CD4-positive, alpha-beta memory T cell (primary cell): ENCODE measurements around the gene PRXL2A. TPM values are rescaled to one million over a fixed set of nuclear protein-coding genes. Genes with fewer than 3 reads are reported as not detected.
"Not testable (repeated sequence)": the region's sequence is repeated elsewhere in the genome, so short reads cannot be mapped to it uniquely, and the experiment has no call there.

Source experiments
- CTCF ChIA-PET: fragments of 350-600 bp; sonication (Branson Sonifier 250); formaldehyde crosslinking; loops from one replicate; lab custom pipeline; 2021; ENCODE audit warnings: inconsistent platforms; ENCODE audit not compliant: partially characterized antibody; lab: Charles Lee
- POLR2A ChIA-PET: fragments of 350-600 bp; sonication (Branson Sonifier 250); formaldehyde crosslinking; loops from one replicate; lab custom pipeline; 2021; ENCODE audit not compliant: partially characterized antibody; lab: Charles Lee
- DNase-seq, 5 donors: peaks; one replicate each; pipeline versions ENCODE4 v3.0.0 to v3.0.0-alpha.2; 2020 to 2022; ENCODE audit warnings: mixed read lengths in 1 of 5
- H3K27ac ChIP-seq: one replicate; pipeline ENCODE4 v1.7.0; 2013; ENCODE audit warnings: low read depth, low read length
- H3K27me3 ChIP-seq: 2 replicates; pipeline ENCODE4 v1.7.0; 2013; ENCODE audit warnings: mild to moderate bottlenecking, low read length, moderate library complexity; ENCODE audit not compliant: insufficient read depth
- H3K36me3 ChIP-seq: 2 replicates; pipeline ENCODE4 v1.7.0; 2013; ENCODE audit warnings: mild to moderate bottlenecking, low read length, moderate library complexity; ENCODE audit not compliant: insufficient read depth
- H3K4me1 ChIP-seq: 2 replicates; pipeline ENCODE4 v1.7.0; 2013; ENCODE audit warnings: mild to moderate bottlenecking, low read length, moderate library complexity; ENCODE audit not compliant: insufficient read depth
- H3K4me3 ChIP-seq, 2 donors: one replicate each; pipeline ENCODE4 v1.7.0; 2013; ENCODE audit warnings: low read length in 2 of 2, mild to moderate bottlenecking in 1 of 2
- H3K9me3 ChIP-seq, 2 donors: one replicate each; pipeline ENCODE4 v1.7.0; 2013; ENCODE audit warnings: low read length in 2 of 2, control low read depth in 1 of 2; ENCODE audit not compliant: control insufficient read depth in 1 of 2
- H3K27ac Mint-ChIP-seq, 7 donors: one replicate each; pipeline ENCODE4 v1.8.0; 2020 to 2021; ENCODE audit warnings: mixed read lengths in 7 of 7, mild to moderate bottlenecking in 6 of 7, inconsistent platforms in 3 of 7, moderate library complexity in 3 of 7
- H3K27me3 Mint-ChIP-seq, 2 donors: one replicate each; pipeline ENCODE4 v1.8.0; 2020 to 2021; ENCODE audit warnings: mixed read lengths in 2 of 2
- H3K36me3 Mint-ChIP-seq, 2 donors: one replicate each; pipeline ENCODE4 v1.8.0; 2020 to 2021; ENCODE audit warnings: mixed read lengths in 2 of 2, inconsistent platforms in 1 of 2, mild to moderate bottlenecking in 1 of 2
- H3K4me1 Mint-ChIP-seq, 4 donors: one replicate each; pipeline ENCODE4 v1.8.0; 2020 to 2021; ENCODE audit warnings: mixed read lengths in 4 of 4, mild to moderate bottlenecking in 1 of 4
- H3K4me3 Mint-ChIP-seq, 8 donors: one replicate each; pipeline ENCODE4 v1.8.0; 2020 to 2021; ENCODE audit warnings: mixed read lengths in 8 of 8, mild to moderate bottlenecking in 7 of 8, moderate library complexity in 6 of 8, inconsistent platforms in 3 of 8
- H3K9me3 Mint-ChIP-seq, 8 donors: one replicate each; pipeline ENCODE4 v1.8.0; 2020 to 2021; ENCODE audit warnings: mixed read lengths in 8 of 8, mild to moderate bottlenecking in 5 of 8, inconsistent platforms in 3 of 8, moderate library complexity in 1 of 8
- intact Hi-C: fragments of 100-400 bp; cut with micrococcal nuclease; formaldehyde crosslinking; loops from one replicate; pipeline ENCODE4 v1.15.1; 2023
- polyA plus RNA-seq, 2 donors: library from polyadenylated mRNA; unstranded; fragments of 300-500 nt; fragmentation: Illumina TruSeq; gene quantifications; one replicate each; pipeline ENCODE4 v1.2.3, GENCODE V29; 2021
- total RNA-seq, 2 experiments: library from RNA; stranded (reverse); gene quantifications; one replicate each; pipeline ENCODE4 v1.2.3, GENCODE V29; 2021

PRXL2A gene
- total and polyA plus RNA-seq, 4 experiments from 2014 or later = 3.6 to 6.0 (median 4.2) TPM

GRCh38 chr10:80473096-80473657 lies 64.8 kb downstream of the PRXL2A start:
- Mint-ChIP-seq H3K27me3 (no peaks in the 10 kb centered on the region), H3K27ac (peak overlapping the region; percentile 88 to 96 (median 94)), H3K36me3 (peaks cover 52 to 67% of the 10 kb centered on the region in 2 donors), H3K4me1 (peaks cover 67 to 94% (median 83%) of the 10 kb centered on the region in 4 donors), H3K9me3 (peaks cover 0 to 10% (median 3%) of the 10 kb centered on the region in 8 donors), H3K4me3 (peak overlapping the region in 7 of 8 donors; percentile 66 to 97 (median 75))
- Histone ChIP-seq H3K4me1 (peaks cover 100% of the 10 kb centered on the region), H3K36me3 (peaks cover 28% of the 10 kb centered on the region), H3K27ac (peak overlapping the region; percentile 69), H3K4me3 (peak overlapping the region in 1 of 2 donors; percentile 29), H3K9me3 (no peaks in the 10 kb centered on the region), H3K27me3 (no peaks in the 10 kb centered on the region)
- CTCF ChIA-PET = interaction anchor here (3.6 to 20.7 kb wide), 4 partner anchors 14 to 31 kb away, joined by 39 to 516 read pairs (median 156); no protein-coding TSS in a partner anchor
- POLR2A ChIA-PET = interaction anchor here (1.5 to 31.9 kb wide), 4 partner anchors 14 to 47 kb away, joined by 3 to 906 read pairs (median 656); partner anchors contain the start of gene TSPAN14
- no peak for DNase-seq
- intact Hi-C loops = no loop called here

GRCh38 chr10:80473692-80474596 lies 65.6 kb downstream of the PRXL2A start:
- peak overlapping the region; percentile 26 to 80 (median 59) for H3K4me3 Mint-ChIP-seq
- ChIA-PET POLR2A (interaction anchor here (0.8 to 28.7 kb wide), 7 partner anchors 8 to 46 kb away, joined by 3 to 906 read pairs (median 6); partner anchors contain the start of gene TSPAN14), CTCF (interaction anchor here (0.9 to 20.7 kb wide), 5 partner anchors 8 to 30 kb away, joined by 4 to 516 read pairs (median 39); no protein-coding TSS in a partner anchor)
- Histone ChIP-seq H3K4me1 (peaks cover 97% of the 10 kb centered on the region), H3K27me3 (no peaks in the 10 kb centered on the region), H3K36me3 (peaks cover 28% of the 10 kb centered on the region), H3K9me3 (no peaks in the 10 kb centered on the region), H3K4me3 (no peak overlapping the region), H3K27ac (peak overlapping the region; percentile 69)
- H3K27ac Mint-ChIP-seq = peak overlapping the region; percentile 77 to 95 (median 91)
- DNase-seq = peak in 1 of 5 donors; percentile 50
- H3K4me1 Mint-ChIP-seq = peaks cover 66 to 93% (median 83%) of the 10 kb centered on the region in 4 donors
- H3K36me3 Mint-ChIP-seq = peaks cover 54 to 69% of the 10 kb centered on the region in 2 donors
- no peaks in the 10 kb centered on the region for H3K27me3 Mint-ChIP-seq
- H3K9me3 Mint-ChIP-seq = peaks cover 0 to 11% (median 3%) of the 10 kb centered on the region in 8 donors
- intact Hi-C loops = no loop called here

- POLR2A ChIA-PET = interaction anchor here (0.8 to 28.7 kb wide), 6 partner anchors 9 to 30 kb away, joined by 3 to 906 read pairs (median 8); partner anchors contain the start of gene TSPAN14
- H3K4me3 Mint-ChIP-seq = peak overlapping the region in 6 of 8 donors; percentile 26 to 60 (median 46)
- H3K27me3 Mint-ChIP-seq = no peaks in the 10 kb centered on the region
- peak overlapping the region; percentile 82 to 95 (median 91) for H3K27ac Mint-ChIP-seq
- DNase-seq = peak in 1 of 5 donors; percentile 1
- Histone ChIP-seq H3K4me3 (no peak overlapping the region), H3K27ac (peak overlapping the region; percentile 69), H3K36me3 (peaks cover 28% of the 10 kb centered on the region), H3K9me3 (no peaks in the 10 kb centered on the region), H3K4me1 (peaks cover 91% of the 10 kb centered on the region), H3K27me3 (no peaks in the 10 kb centered on the region)
- H3K9me3 Mint-ChIP-seq = peaks cover 0 to 11% (median 3%) of the 10 kb centered on the region in 8 donors
- H3K4me1 Mint-ChIP-seq = peaks cover 63 to 87% (median 77%) of the 10 kb centered on the region in 4 donors
- peaks cover 54 to 66% of the 10 kb centered on the region in 2 donors for H3K36me3 Mint-ChIP-seq
- CTCF ChIA-PET = interaction anchor here (0.9 to 20.7 kb wide), 5 partner anchors 9 to 30 kb away, joined by 4 to 516 read pairs (median 5); no protein-coding TSS in a partner anchor
- intact Hi-C loops = no loop called here
Measured at GRCh38 chr10:80474597-80474910, 66.2 kb downstream of the PRXL2A start.

GRCh38 chr10:80474941-80475340 lies 66.6 kb downstream of the PRXL2A start:
- H3K36me3 Mint-ChIP-seq = peaks cover 54 to 64% of the 10 kb centered on the region in 2 donors
- intact Hi-C loops = no loop called here
- H3K27ac Mint-ChIP-seq = peak overlapping the region; percentile 66 to 95 (median 88)
- Histone ChIP-seq H3K27me3 (no peaks in the 10 kb centered on the region), H3K36me3 (peaks cover 28% of the 10 kb centered on the region), H3K27ac (peak overlapping the region; percentile 69), H3K4me3 (no peak overlapping the region), H3K4me1 (peaks cover 87% of the 10 kb centered on the region), H3K9me3 (no peaks in the 10 kb centered on the region)
- peaks cover 0 to 11% (median 3%) of the 10 kb centered on the region in 8 donors for H3K9me3 Mint-ChIP-seq
- no peaks in the 10 kb centered on the region for H3K27me3 Mint-ChIP-seq
- POLR2A ChIA-PET = interaction anchor here (0.8 to 28.7 kb wide), 7 partner anchors 7 to 30 kb away, joined by 3 to 906 read pairs (median 10); partner anchors contain the start of gene TSPAN14
- DNase-seq = peak in 1 of 5 donors; percentile 30
- H3K4me1 Mint-ChIP-seq = peaks cover 63 to 84% (median 75%) of the 10 kb centered on the region in 4 donors
- peak overlapping the region in 5 of 8 donors; percentile 27 to 60 (median 50) for H3K4me3 Mint-ChIP-seq
- CTCF ChIA-PET = interaction anchor here (0.9 to 20.7 kb wide), 5 partner anchors 9 to 30 kb away, joined by 4 to 516 read pairs (median 5); no protein-coding TSS in a partner anchor

GRCh38 chr10:80475641-80476040 lies 67.3 kb downstream of the PRXL2A start:
- DNase-seq, H3K27me3 ChIP-seq, H3K4me3 ChIP-seq, H3K27me3 Mint-ChIP-seq, H3K9me3 ChIP-seq, intact Hi-C loops, H3K27ac ChIP-seq: not testable (repeated sequence)
- POLR2A ChIA-PET = interaction anchor here (1.5 to 28.7 kb wide), 5 partner anchors 7 to 29 kb away, joined by 4 to 906 read pairs (median 22); partner anchors contain the start of gene TSPAN14
- peak overlapping the region in 3 of 8 donors; percentile 13 to 43 (median 28) for H3K4me3 Mint-ChIP-seq
- H3K9me3 Mint-ChIP-seq = peaks cover 0 to 11% (median 3%) of the 10 kb centered on the region in 8 donors
- peaks cover 63 to 83% (median 74%) of the 10 kb centered on the region in 4 donors for H3K4me1 Mint-ChIP-seq
- Histone ChIP-seq H3K4me1 (peaks cover 80% of the 10 kb centered on the region), H3K36me3 (peaks cover 28% of the 10 kb centered on the region)
- CTCF ChIA-PET = interaction anchor here (1.1 to 20.7 kb wide), 4 partner anchors 10 to 31 kb away, joined by 4 to 516 read pairs (median 121); no protein-coding TSS in a partner anchor
- H3K27ac Mint-ChIP-seq = peak overlapping the region in 6 of 7 donors; percentile 6 to 93 (median 64)
- H3K36me3 Mint-ChIP-seq = peaks cover 57 to 68% of the 10 kb centered on the region in 2 donors

- Histone ChIP-seq H3K36me3 (peaks cover 28% of the 10 kb centered on the region), H3K27me3 (no peaks in the 10 kb centered on the region), H3K27ac (no peak overlapping the region), H3K9me3 (no peaks in the 10 kb centered on the region), H3K4me1 (peaks cover 79% of the 10 kb centered on the region), H3K4me3 (no peak overlapping the region)
- Mint-ChIP-seq H3K9me3 (peaks cover 0 to 11% (median 3%) of the 10 kb centered on the region in 8 donors), H3K27me3 (no peaks in the 10 kb centered on the region), H3K27ac (peak overlapping the region in 6 of 7 donors; percentile 29 to 91 (median 64)), H3K4me1 (peaks cover 58 to 83% (median 73%) of the 10 kb centered on the region in 4 donors), H3K4me3 (peak overlapping the region in 4 of 8 donors; percentile 5 to 64 (median 50)), H3K36me3 (peaks cover 58 to 67% of the 10 kb centered on the region in 2 donors)
- CTCF ChIA-PET = interaction anchor here (0.7 to 2.4 kb wide), 6 partner anchors 10 to 32 kb away, joined by 4 to 7 read pairs (median 6); no protein-coding TSS in a partner anchor
- intact Hi-C loops = no loop called here
- POLR2A ChIA-PET = interaction anchor here (2.0 to 28.7 kb wide), 4 partner anchors 8 to 23 kb away, joined by 7 to 906 read pairs (median 310); partner anchors contain the start of gene TSPAN14
- no peak for DNase-seq
Measured at GRCh38 chr10:80476685-80477084, 68.3 kb downstream of the PRXL2A start.
